SHP77 treated with DMSO at 0.1 percent for 48 hours (cell line): ENCODE measurements around the gene ATXN7.

Experiments
- DNase-seq: peaks from one replicate; lab custom pipeline; 2025; lab: John Stamatoyannopoulos, UW

Gene ATXN7

DNA sequence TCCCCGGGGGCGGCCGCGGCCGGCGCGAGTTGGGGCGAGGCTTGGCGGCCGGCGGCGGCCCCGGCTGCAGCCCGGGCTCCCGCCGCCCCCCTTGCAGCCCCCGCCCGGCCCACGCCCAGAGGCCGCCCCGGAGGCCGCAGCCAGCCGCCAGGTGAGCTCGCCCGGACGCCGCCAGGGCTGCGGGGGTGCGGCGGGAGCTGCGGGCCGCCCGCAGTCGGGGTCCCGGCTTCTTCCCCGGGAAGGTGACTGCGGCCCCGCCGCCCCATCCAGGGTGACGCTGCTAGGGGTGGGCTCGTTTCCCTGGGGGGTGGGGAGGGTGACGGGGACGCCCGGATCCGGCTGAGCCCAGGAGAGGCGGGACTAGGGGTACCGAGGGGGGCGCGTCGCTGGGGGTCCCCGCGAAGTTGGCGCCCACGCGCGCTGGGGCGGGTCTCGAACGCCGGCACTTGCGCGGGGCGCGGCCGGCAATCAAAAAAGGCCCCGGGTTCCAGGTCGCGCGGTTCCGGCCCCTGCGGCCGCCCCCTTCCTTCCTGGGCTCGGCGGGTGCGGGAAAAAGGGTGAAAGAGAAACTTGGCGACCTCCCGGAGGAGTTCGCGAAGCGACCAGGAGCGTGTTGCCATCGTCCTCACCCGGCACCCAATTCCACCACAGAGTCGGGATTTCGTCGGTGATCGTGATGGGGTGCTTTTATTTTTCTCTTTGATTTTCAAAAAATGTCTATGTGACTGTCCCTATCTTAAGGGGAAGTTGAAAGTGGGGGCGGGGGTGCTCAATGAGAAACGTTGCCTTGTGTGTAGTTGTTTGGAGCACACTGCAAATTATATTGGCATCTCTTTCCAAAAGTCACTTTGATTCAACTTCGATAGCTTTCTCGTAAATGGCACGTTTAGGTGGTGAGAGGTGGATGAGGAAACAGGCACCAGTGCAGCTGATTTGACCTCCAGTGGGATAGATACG, 619 bp downstream of the ATXN7 start:
- DNase-seq = no peak

GRCh38 chr3:63864965-63865327, 1.3 kb downstream of the ATXN7 start:
- no peak for DNase-seq

- DNase-seq = no peak
Observed at GRCh38 chr3:63867225-63867624, 3.6 kb downstream of the ATXN7 start.

DNA sequence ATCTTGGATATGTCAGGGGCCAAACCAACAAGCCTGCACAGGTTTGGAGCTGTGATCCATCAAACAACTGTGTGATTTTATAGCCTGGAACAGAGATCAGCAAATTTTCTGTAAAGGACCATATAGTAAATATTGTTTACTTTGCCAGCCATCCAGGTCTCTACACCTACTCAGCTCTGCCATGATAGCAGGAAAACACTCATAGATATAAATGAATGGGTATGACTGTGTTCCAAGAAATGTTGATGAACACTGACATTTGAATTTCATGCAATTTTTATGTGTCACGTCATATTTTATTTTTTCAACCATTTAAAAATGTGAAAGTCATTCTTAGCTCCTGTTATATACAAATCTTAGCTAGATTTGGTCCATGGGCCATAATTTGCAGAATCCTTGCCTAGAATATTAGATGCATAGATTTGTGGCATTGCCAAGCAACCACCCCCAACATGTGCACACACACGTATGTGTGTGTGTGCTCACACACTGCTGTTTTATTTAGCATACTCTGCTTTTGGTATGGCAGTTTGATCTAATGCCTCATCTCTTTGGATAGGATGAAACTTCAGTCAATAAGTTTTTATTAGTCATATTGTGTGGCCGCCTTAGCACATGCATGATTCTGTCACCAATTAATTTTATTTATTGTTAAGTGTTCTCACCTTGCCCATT, 6.4 kb downstream of the ATXN7 start:
- no peak for DNase-seq

- no peak for DNase-seq
Observed at GRCh38 chr3:63870615-63871005, 6.9 kb downstream of the ATXN7 start.

- DNase-seq = no peak
Observed at GRCh38 chr3:63872135-63872924, 8.7 kb downstream of the ATXN7 start.

- DNase-seq = no peak
Observed at GRCh38 chr3:63874769-63875168, 11.1 kb downstream of the ATXN7 start.

DNA sequence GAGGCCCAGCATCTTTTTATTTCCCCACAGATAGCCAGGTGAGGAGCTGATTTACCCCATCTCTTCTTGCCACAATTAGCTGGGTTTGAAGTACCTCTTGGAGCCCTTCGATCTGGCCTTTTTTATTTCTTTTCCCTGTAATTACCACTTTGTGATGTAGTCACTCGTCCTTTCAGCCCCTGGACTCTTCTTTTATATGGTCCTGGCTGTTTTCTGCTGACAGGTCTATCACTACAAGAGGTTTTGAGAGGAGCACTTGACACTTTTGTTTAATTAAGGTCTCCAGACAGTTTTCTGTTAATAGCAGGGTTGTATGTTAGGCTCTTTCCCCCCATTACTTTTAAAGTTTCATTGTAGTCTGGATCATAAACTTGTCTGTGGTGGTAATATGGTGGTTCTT, 11.8 kb downstream of the ATXN7 start:
- no peak for DNase-seq

GRCh38 chr3:63876260-63876659, 12.6 kb downstream of the ATXN7 start:
- DNase-seq = no peak

DNA sequence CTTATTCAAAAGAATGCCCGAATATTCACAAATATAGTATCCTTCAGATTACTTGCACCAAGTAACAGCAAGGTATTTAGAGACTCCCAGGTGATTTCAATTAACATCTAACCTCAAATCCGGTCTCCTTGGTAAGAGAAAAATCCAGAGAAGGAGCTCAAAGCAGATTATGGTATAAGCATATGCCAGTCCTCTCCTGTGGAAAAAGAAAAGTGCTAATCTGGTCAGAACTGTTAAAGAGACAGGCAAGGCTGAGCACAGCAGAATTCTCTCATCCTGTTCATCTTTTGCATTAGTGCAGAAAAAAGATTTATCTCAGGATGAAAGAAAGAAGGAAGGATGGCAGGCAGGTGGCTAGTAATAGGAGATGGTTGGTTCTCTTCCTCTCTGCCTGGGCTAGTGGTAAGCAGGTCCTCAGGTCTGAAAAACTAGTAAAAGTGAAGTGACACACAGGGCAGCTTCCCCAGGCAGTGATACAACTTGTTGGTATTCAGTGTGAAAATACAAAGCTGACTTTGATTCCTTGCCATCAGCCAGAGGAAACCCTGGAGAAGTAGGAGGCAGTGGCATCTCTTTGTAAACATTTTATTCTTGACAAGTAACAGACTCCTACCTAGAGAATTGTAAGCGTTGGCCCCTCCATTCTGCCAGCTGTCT, 14.2 kb downstream of the ATXN7 start:
- no peak for DNase-seq

DNA sequence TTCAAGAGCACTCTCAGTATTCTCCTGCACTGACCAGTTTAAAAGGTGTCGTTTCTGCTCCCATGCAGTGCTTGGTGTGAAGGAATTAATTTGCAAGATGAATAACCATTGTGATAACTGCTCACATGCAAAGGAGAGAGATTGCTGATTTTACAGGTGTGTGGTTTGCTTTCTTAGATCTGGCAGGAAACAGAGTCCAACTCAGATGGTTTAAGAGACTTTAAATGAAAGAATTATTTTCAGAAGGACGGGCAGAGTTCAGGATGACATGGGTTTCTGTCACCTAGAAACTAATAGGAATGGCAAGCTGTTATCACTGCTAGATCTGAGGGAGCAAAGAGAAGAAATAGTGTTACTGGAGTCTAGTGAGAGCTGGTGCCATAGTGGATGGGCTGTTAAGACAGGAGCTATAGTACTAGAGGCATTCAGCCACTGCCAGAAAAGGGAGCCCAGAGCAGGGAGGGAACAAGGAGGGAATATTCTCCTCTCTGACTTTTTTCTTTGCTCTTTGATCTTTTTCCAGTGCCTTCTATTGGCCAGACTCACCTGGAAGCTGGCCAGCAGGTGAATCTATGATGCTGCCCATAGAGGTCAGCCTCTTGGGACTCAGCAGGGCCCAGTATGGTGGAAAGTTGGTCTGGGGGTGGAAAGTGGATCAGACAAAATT, 14.9 kb downstream of the ATXN7 start:
- DNase-seq = no peak

GRCh38 chr3:63880653-63881052, 17.0 kb downstream of the ATXN7 start:
- no peak for DNase-seq

- no peak for DNase-seq
Observed at GRCh38 chr3:63886858-63887257, 23.2 kb downstream of the ATXN7 start.

DNA sequence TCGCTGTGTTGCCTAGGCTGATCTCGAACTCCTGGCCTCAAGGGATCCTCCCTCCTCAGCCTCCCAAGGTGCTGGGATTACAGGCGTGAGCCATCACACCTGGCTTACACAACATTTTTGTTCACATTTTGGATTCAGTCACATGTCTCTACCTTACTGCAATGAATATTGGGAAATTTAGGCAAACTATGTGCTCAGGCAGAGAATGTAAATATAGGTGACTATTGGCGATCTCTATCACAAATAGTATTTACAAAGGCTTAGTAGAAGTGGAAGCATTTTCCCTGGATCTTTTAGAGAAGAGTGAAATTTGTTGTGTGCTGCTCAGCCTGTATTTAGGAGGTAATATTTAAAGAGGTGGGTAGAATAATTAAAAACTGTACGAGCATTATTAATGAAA, 27.9 kb downstream of the ATXN7 start:
- no peak for DNase-seq

- no peak for DNase-seq
Observed at GRCh38 chr3:63892773-63893352, 29.2 kb downstream of the ATXN7 start.

DNA sequence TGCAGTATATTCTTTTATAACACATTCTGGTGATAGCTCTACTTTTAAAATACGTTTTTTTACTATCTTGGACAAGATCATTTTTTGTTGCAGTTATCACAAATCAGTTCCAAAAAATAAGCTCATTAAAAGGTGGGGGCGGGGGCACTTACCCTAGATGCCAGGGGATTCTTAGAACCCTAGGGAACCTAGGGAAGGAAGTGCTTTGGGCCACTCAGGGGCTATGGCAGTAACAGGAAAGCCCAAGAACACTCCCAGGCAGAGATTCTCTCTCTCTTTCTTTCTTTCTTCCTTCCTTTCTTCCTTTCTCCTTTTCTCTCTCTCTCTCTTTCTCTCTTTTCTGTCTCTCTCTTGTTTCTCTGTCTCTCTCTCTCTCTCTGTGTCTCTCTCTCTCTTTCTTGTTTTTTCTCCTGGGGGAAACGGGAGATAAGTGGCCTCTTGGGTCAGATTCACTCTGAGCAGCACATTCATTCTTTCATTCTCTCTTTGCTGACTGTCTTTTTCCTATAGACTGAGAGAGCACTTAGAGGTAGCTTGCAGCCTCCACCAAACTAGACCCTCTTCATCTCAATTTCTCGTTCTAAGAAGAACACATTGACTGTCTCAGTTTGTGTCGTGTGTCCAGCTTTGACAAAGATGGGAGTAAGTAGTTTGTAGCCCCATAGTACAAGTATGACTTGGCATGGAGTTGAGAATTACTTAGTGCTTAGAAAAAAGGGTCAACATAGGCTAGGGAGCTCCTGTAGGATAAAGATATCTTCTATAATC, 31.9 kb downstream of the ATXN7 start:
- DNase-seq = no peak

GRCh38 chr3:63896332-63897030, 32.8 kb downstream of the ATXN7 start:
- no peak for DNase-seq

GRCh38 chr3:63900010-63900409, 36.3 kb downstream of the ATXN7 start:
- no peak for DNase-seq

DNA sequence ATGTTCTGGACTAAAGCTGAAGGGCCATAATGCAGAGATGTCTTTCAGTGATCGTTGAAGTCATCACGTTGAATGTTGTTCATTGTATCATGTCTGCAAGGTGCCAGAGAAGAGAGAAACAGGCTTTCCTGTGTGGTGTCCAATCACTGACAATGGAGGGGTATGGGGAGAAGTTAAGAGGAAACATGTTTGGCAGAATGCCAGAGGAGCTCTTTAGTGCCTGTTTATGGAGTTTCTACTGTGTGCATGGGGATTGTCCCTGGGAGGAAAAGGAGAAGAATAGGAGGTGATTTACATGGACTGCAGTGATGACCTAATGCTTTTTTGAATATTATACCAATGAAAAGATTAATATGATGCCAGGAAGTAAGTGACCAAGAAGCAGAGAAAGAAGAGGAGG, 36.8 kb downstream of the ATXN7 start:
- peak; percentile 8 for DNase-seq
